Right lung (tissue), 10 donors: ENCODE data around the gene IGSF5. TPM values are rescaled to one million over a fixed set of nuclear protein-coding genes. Genes with fewer than 3 reads are reported as not detected.
"Not testable (repeated sequence)": the region's sequence is repeated elsewhere in the genome, so short reads cannot be mapped to it uniquely, and the experiment has no call there.

ENCODE experiments used
- DNase-seq, 2 donors: peaks; one replicate each; pipeline ENCODE4 v3.0.0-alpha.2; 2013
- long read RNA-seq, 8 donors: transcript quantifications; one replicate each; lab custom pipeline, GENCODE V29; 2026
- polyA plus RNA-seq, 5 donors: library from polyadenylated mRNA; unstranded; fragments of 120-200 nt; gene quantifications; one replicate each; pipeline versions ENCODE4 v1.2.1 to v1.2.3, GENCODE V29; 2013; ENCODE audit warnings: inconsistent platforms in 1 of 5, low replicate concordance in 1 of 5; ENCODE audit not compliant: insufficient read length in 5 of 5, insufficient read depth in 1 of 5

The IGSF5 gene
- polyA plus RNA-seq, result under 1 TPM; 0.25 to 0.56 (median 0.48) TPM
- long read RNA-seq, donor 1, result 0 reads
- long read RNA-seq, donor 2, result 0 reads
- long read RNA-seq, donor 3, result 0 reads
- long read RNA-seq, donor 4, result 0 reads
- long read RNA-seq, donor 5, result 0 reads
- long read RNA-seq, donor 6, result 0 reads
- long read RNA-seq, donor 7, result 0 reads
- long read RNA-seq, donor 8, result 0 reads

GRCh38 chr21:39744883-39745282 lies at the start of gene IGSF5:
IGSF5 (plus strand) TSS chr21:39745183; CDS start chr21:39745510, 327 bp downstream.
- not testable (repeated sequence) for DNase-seq

GRCh38 chr21:39696196-39696595 lies 48.8 kb upstream of the IGSF5 start:
- no peak for DNase-seq

- DNase-seq, result no peak
These were observed 48.4 kb upstream of the IGSF5 start for GRCh38 chr21:39696618-39697017.

- DNase-seq, result no peak
These were observed 44.7 kb upstream of the IGSF5 start for GRCh38 chr21:39700318-39700717.

GRCh38 chr21:39703578-39703977 lies 41.4 kb upstream of the IGSF5 start:
- no peak for DNase-seq

GRCh38 chr21:39705849-39706248 lies 39.1 kb upstream of the IGSF5 start:
- DNase-seq, result no peak

GRCh38 chr21:39707316-39707715 lies 37.7 kb upstream of the IGSF5 start:
- DNase-seq, result no peak

GRCh38 chr21:39710866-39711265 lies 34.1 kb upstream of the IGSF5 start:
- no peak for DNase-seq

- DNase-seq, result no peak
These were observed 32.7 kb upstream of the IGSF5 start for GRCh38 chr21:39712273-39712672.

- no peak for DNase-seq
These were observed 32.0 kb upstream of the IGSF5 start for GRCh38 chr21:39712976-39713375.

- no peak for DNase-seq
These were observed 31.1 kb upstream of the IGSF5 start for GRCh38 chr21:39713905-39714304.

GRCh38 chr21:39714331-39714730 lies 30.7 kb upstream of the IGSF5 start:
- no peak for DNase-seq

- peak in 1 of 2 donors; percentile 38 for DNase-seq
These were observed 29.1 kb upstream of the IGSF5 start for GRCh38 chr21:39715804-39716397.

- DNase-seq, result no peak
These were observed 24.7 kb upstream of the IGSF5 start for GRCh38 chr21:39720126-39720778.

GRCh38 chr21:39721885-39722284 lies 23.1 kb upstream of the IGSF5 start:
- no peak for DNase-seq

- no peak for DNase-seq
These were observed 20.0 kb upstream of the IGSF5 start for GRCh38 chr21:39724944-39725343.

GRCh38 chr21:39726133-39726532 lies 18.9 kb upstream of the IGSF5 start:
- no peak for DNase-seq

GRCh38 chr21:39727401-39728120 lies 17.4 kb upstream of the IGSF5 start:
- no peak for DNase-seq

- no peak for DNase-seq
These were observed 16.6 kb upstream of the IGSF5 start for GRCh38 chr21:39728341-39728740.

GRCh38 chr21:39730418-39731157 lies 14.4 kb upstream of the IGSF5 start:
- no peak for DNase-seq

- DNase-seq, result no peak
These were observed 8.3 kb upstream of the IGSF5 start for GRCh38 chr21:39736716-39737115.
